Fibroblast of the aortic adventitia (primary cell): ENCODE data around the gene KIFC3. TPM values are rescaled to one million over a fixed set of nuclear protein-coding genes. Genes with fewer than 3 reads are reported as not detected.

Experiments
- DNase-seq: peaks from one replicate; pipeline ENCODE4 v3.0.0-alpha.2; 2010; ENCODE audit warnings: low read depth
- H3K4me3 ChIP-seq: 2 replicates; pipeline ENCODE4 v1.5.1; 2011; ENCODE audit warnings: low read depth, mild to moderate bottlenecking, control low read depth, low read length, moderate library complexity
- CTCF ChIP-seq: IDR thresholded peaks from 2 replicates; pipeline ENCODE4 v1.5.1; 2011; ENCODE audit warnings: mild to moderate bottlenecking, low read length, control low read depth, inconsistent platforms; ENCODE audit not compliant: insufficient read depth
- total RNA-seq: library from RNA; depleted of rRNA; stranded (reverse); fragments of >200 nt; gene quantifications from 2 replicates; pipeline ENCODE4 v1.2.3, GENCODE V29; 2012; ENCODE audit warnings: low replicate concordance

Gene KIFC3
- total RNA-seq, 1 donor = 32.8 TPM

- no peak overlapping the region for H3K4me3 ChIP-seq
- no peak for DNase-seq
- no peak for TF ChIP-seq CTCF
Measured at GRCh38 chr16:57743458-57743857, 58.8 kb downstream of the KIFC3 start.

- DNase-seq = no peak
- H3K4me3 ChIP-seq = no peak overlapping the region
- TF ChIP-seq CTCF = no peak
Measured at GRCh38 chr16:57742543-57742942, 59.7 kb downstream of the KIFC3 start.

- H3K4me3 ChIP-seq = no peak overlapping the region
- DNase-seq = no peak
- no peak for TF ChIP-seq CTCF
Measured at GRCh38 chr16:57741660-57742191, 60.6 kb downstream of the KIFC3 start.

GRCh38 chr16:57740423-57741071 lies 61.7 kb downstream of the KIFC3 start:
- DNase-seq = no peak
- no peak for TF ChIP-seq CTCF
- H3K4me3 ChIP-seq = no peak overlapping the region

GRCh38 chr16:57739756-57740422 lies 62.4 kb downstream of the KIFC3 start:
- TF ChIP-seq CTCF = no peak
- H3K4me3 ChIP-seq = no peak overlapping the region
- no peak for DNase-seq

- H3K4me3 ChIP-seq = no peak overlapping the region
- no peak for DNase-seq
- no peak for TF ChIP-seq CTCF
Measured at GRCh38 chr16:57738844-57739243, 63.4 kb downstream of the KIFC3 start.
